GM06990 (cell line): ENCODE data around the gene CNTN2.

ENCODE experiments used
- DNase-seq: peaks from one replicate; pipeline ENCODE4 v3.0.0-alpha.2; 2011; ENCODE audit not compliant: insufficient read length; ENCODE audit errors: extremely low read depth
- H3K27me3 ChIP-seq: replicated peaks from 2 replicates; pipeline ENCODE4 v1.6.0; 2011; ENCODE audit warnings: low read length; ENCODE audit not compliant: control insufficient read depth, insufficient read depth
- H3K36me3 ChIP-seq: 2 replicates; pipeline ENCODE4 v1.5.1; 2011; ENCODE audit warnings: low read length; ENCODE audit not compliant: control insufficient read depth, insufficient read depth
- H3K4me3 ChIP-seq: replicated peaks from 2 replicates; pipeline ENCODE4 v1.5.1; 2011; ENCODE audit warnings: low read depth, mild to moderate bottlenecking, control low read depth, low read length
- TF ChIP-seq, protein P1 (sequence below): IDR thresholded peaks from 2 replicates; pipeline ENCODE4 v1.5.1; 2011; ENCODE audit warnings: low read length, control low read depth, mild to moderate bottlenecking, inconsistent platforms; ENCODE audit not compliant: insufficient read depth, poor library complexity, severe bottlenecking

The CNTN2 gene

DNA sequence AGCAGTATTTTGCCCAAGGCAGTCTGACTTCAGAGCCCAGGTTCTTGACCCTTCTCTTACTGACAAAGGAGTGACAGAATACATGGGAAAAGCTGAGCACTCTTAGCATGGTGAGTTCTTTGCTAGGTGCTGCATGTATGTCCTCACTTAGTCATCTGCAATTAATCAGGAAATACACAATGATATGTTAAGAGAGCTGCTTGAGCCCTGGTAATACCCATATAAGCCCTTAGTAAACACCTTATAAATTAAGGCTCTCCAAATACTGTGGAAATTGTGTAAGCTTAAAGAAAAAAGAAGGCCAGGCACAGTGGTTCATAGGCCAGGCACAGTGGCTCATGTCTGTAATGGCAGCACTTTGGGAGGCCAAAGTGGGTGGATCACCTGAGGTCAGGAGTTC, 55.2 kb downstream of the CNTN2 start:
- Histone ChIP-seq H3K4me3 (no peak overlapping the region), H3K36me3 (peaks cover 10% of the 10 kb centered on the region), H3K27me3 (no peaks in the 10 kb centered on the region)
- DNase-seq = no peak
- TF ChIP-seq, protein P1, sequence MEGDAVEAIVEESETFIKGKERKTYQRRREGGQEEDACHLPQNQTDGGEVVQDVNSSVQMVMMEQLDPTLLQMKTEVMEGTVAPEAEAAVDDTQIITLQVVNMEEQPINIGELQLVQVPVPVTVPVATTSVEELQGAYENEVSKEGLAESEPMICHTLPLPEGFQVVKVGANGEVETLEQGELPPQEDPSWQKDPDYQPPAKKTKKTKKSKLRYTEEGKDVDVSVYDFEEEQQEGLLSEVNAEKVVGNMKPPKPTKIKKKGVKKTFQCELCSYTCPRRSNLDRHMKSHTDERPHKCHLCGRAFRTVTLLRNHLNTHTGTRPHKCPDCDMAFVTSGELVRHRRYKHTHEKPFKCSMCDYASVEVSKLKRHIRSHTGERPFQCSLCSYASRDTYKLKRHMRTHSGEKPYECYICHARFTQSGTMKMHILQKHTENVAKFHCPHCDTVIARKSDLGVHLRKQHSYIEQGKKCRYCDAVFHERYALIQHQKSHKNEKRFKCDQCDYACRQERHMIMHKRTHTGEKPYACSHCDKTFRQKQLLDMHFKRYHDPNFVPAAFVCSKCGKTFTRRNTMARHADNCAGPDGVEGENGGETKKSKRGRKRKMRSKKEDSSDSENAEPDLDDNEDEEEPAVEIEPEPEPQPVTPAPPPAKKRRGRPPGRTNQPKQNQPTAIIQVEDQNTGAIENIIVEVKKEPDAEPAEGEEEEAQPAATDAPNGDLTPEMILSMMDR = no peak

DNA sequence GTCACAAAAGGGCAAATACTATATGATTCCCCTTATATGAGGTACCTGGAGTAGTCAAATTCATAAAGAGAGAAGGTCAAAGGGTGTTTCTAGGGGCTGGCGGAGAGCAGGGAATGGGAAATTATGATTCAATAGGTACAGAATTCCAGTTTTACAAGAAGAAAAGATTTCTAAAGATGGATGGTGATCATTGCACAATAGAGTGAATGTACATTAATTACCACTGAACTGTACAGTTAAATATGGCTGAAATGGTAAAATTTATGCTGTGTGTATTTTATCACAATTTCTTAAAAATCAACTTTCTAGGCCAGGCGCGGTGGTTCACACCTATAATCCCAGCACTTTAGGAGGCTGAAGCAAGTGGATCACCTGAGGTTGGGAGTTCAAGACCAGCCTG, 59.4 kb downstream of the CNTN2 start:
- DNase-seq = no peak
- TF ChIP-seq, protein P1 = no peak
- Histone ChIP-seq H3K27me3 (no peaks in the 10 kb centered on the region), H3K4me3 (no peak overlapping the region), H3K36me3 (peaks cover 10% of the 10 kb centered on the region)

GRCh38 chr1:205107327-205107726, 64.3 kb downstream of the CNTN2 start:
- Histone ChIP-seq H3K4me3 (no peak overlapping the region), H3K27me3 (no peaks in the 10 kb centered on the region), H3K36me3 (peaks cover 5% of the 10 kb centered on the region)
- TF ChIP-seq, protein P1 = no peak
- no peak for DNase-seq

DNA sequence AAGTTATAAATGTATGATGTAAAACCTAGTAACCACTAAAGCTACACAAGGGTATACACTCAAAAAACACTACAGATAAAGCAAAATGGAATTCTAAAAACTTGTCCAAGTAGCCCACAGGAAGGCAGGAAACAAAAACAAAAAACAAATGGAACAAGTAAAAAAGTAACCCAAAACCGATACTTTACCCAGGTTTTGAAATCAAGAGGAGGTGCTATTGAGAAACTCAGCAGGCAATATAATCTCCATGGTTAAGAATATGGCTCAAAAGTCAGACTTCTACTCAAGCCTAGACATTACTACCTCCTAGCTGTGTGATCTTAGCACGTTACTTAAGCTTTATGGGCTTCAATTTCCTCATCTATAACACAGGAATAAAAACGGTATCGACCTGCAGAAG, 65.5 kb downstream of the CNTN2 start:
- Histone ChIP-seq H3K4me3 (no peak overlapping the region), H3K27me3 (no peaks in the 10 kb centered on the region), H3K36me3 (peaks cover 5% of the 10 kb centered on the region)
- DNase-seq = no peak
- TF ChIP-seq, protein P1 = no peak

GRCh38 chr1:205109269-205109668, 66.3 kb downstream of the CNTN2 start:
- TF ChIP-seq, protein P1 = no peak
- Histone ChIP-seq H3K27me3 (no peaks in the 10 kb centered on the region), H3K4me3 (no peak overlapping the region), H3K36me3 (peaks cover 1% of the 10 kb centered on the region)
- no peak for DNase-seq

DNA sequence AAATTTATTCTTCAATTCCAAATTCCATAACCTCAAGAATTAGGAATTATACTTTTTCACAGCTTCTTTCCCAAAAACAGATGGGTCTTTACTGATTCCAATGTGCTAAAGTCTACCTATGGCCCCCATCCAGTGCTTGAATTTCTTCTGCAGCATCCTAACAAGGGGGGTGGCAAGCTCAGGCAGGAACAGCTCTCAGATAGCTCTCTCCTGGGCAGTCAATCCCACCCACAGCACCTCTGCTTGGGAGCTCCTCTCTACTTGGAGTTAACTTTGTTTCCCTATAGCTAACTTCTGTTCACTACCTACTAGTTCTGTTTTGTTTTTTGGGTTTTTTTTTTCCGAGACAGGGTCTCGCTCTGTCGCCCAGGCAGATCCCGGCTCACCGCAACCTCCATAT, 66.7 kb downstream of the CNTN2 start:
- Histone ChIP-seq H3K27me3 (no peaks in the 10 kb centered on the region), H3K36me3 (peaks cover 1% of the 10 kb centered on the region), H3K4me3 (no peak overlapping the region)
- TF ChIP-seq, protein P1 = no peak
- no peak for DNase-seq
